ENCODE data around the gene COX6B1.
A peak's percentile ranks its signal among the peaks of the same experiment; 100 is the strongest.
"Not testable (repeated sequence)": the region's sequence is repeated elsewhere in the genome, so short reads cannot be mapped to it uniquely, and the experiment has no call there.

COX6B1 gene

GRCh38 chr19:35665604-35666003 is 17.5 kb downstream of the COX6B1 start:
- no peak for ATAC-seq (ENCODE audit: low read depth)
- Mint-ChIP-seq H3K4me1 (peaks cover 2% of the 10 kb centered on the region), H3K36me3 (peaks cover 14% of the 10 kb centered on the region), H3K27me3 (peaks cover 5% of the 10 kb centered on the region), H3K4me3 (no peak overlapping the region), H3K9me3 (no peaks in the 10 kb centered on the region), H3K27ac (no peak overlapping the region)
- no peak for DNase-seq (ENCODE audit: low spot score in 2 of 2)

GRCh38 chr19:35666251-35666913 is 18.3 kb downstream of the COX6B1 start, which contains the start of gene UPK1A:
Gene UPK1A, plus strand, starts transcription at chr19:35666517. Its CDS starts 296 bp downstream, at chr19:35666813.
- ATAC-seq (ENCODE audit: low read depth) (no peak), DNase-seq (ENCODE audit: low spot score in 2 of 2) (no peak)
- no peak within 1 kb of the TSS for H3K4me3 Mint-ChIP-seq
- peaks cover 2% of the 10 kb centered on the region for H3K4me1 Mint-ChIP-seq
- no peaks in the 10 kb centered on the region for H3K9me3 Mint-ChIP-seq
- H3K27ac Mint-ChIP-seq: no peak within 1 kb of the TSS
- peaks cover 11% of the 10 kb centered on the region for H3K36me3 Mint-ChIP-seq
- peaks cover 6% of the 10 kb centered on the region for H3K27me3 Mint-ChIP-seq

- no peak for ATAC-seq (ENCODE audit: low read depth)
- H3K9me3 Mint-ChIP-seq: no peaks in the 10 kb centered on the region
Measured at GRCh38 chr19:35669566-35669965, 21.4 kb downstream of the COX6B1 start.

GRCh38 chr19:35669974-35670373 is 21.9 kb downstream of the COX6B1 start:
- peaks cover 20% of the 10 kb centered on the region for H3K27me3 Mint-ChIP-seq
- peaks cover 7% of the 10 kb centered on the region for H3K4me1 Mint-ChIP-seq
- H3K9me3 Mint-ChIP-seq: no peaks in the 10 kb centered on the region
- H3K4me3 Mint-ChIP-seq: no peak overlapping the region
- DNase-seq (ENCODE audit: low spot score in 2 of 2): no peak
- H3K36me3 Mint-ChIP-seq: no peaks in the 10 kb centered on the region
- no peak for ATAC-seq (ENCODE audit: low read depth)
- no peak overlapping the region for H3K27ac Mint-ChIP-seq

More at GRCh38 chr19:35669566-35669965, 21.4 kb downstream of the COX6B1 start:
- no peak for DNase-seq (ENCODE audit: low spot score in 2 of 2)
- Mint-ChIP-seq H3K27me3 (peaks cover 19% of the 10 kb centered on the region), H3K4me3 (no peak overlapping the region), H3K27ac (no peak overlapping the region), H3K36me3 (no peaks in the 10 kb centered on the region), H3K4me1 (peaks cover 7% of the 10 kb centered on the region)

- Mint-ChIP-seq H3K36me3 (no peaks in the 10 kb centered on the region), H3K4me1 (peaks cover 7% of the 10 kb centered on the region), H3K27me3 (peaks cover 20% of the 10 kb centered on the region), H3K9me3 (no peaks in the 10 kb centered on the region), H3K4me3 (no peak overlapping the region), H3K27ac (no peak overlapping the region)
- DNase-seq (ENCODE audit: low spot score in 2 of 2) (no peak), ATAC-seq (ENCODE audit: low read depth) (no peak)
Measured at GRCh38 chr19:35670686-35671085, 22.6 kb downstream of the COX6B1 start.

- H3K27me3 Mint-ChIP-seq: peaks cover 26% of the 10 kb centered on the region
- no peak for DNase-seq (ENCODE audit: low spot score in 2 of 2)
- no peaks in the 10 kb centered on the region for H3K36me3 Mint-ChIP-seq
Measured at GRCh38 chr19:35671818-35672217, 23.7 kb downstream of the COX6B1 start.

GRCh38 chr19:35673121-35673804 is 25.1 kb downstream of the COX6B1 start:
- DNase-seq (ENCODE audit: low spot score in 2 of 2) (no peak), ATAC-seq (ENCODE audit: low read depth) (peak; percentile 75)
- peaks cover 7% of the 10 kb centered on the region for H3K4me1 Mint-ChIP-seq
- H3K9me3 Mint-ChIP-seq: no peaks in the 10 kb centered on the region
- H3K27me3 Mint-ChIP-seq: peaks cover 31% of the 10 kb centered on the region
- H3K4me3 Mint-ChIP-seq: peak overlapping the region; percentile 74
- H3K27ac Mint-ChIP-seq: no peak overlapping the region
- H3K36me3 Mint-ChIP-seq: no peaks in the 10 kb centered on the region

More at GRCh38 chr19:35671818-35672217, 23.7 kb downstream of the COX6B1 start:
- H3K9me3 Mint-ChIP-seq: no peaks in the 10 kb centered on the region
- H3K4me3 Mint-ChIP-seq: no peak overlapping the region
- peaks cover 7% of the 10 kb centered on the region for H3K4me1 Mint-ChIP-seq
- no peak for ATAC-seq (ENCODE audit: low read depth)
- H3K27ac Mint-ChIP-seq: no peak overlapping the region

- no peak overlapping the region for H3K4me3 Mint-ChIP-seq
- no peaks in the 10 kb centered on the region for H3K9me3 Mint-ChIP-seq
- H3K4me1 Mint-ChIP-seq: peaks cover 7% of the 10 kb centered on the region
- ATAC-seq (ENCODE audit: low read depth) (no peak), DNase-seq (ENCODE audit: low spot score in 2 of 2) (no peak)
- H3K27me3 Mint-ChIP-seq: peaks cover 25% of the 10 kb centered on the region
- no peak overlapping the region for H3K27ac Mint-ChIP-seq
- H3K36me3 Mint-ChIP-seq: no peaks in the 10 kb centered on the region
Measured at GRCh38 chr19:35675589-35676140, 27.5 kb downstream of the COX6B1 start.

GRCh38 chr19:35689836-35690235 is 41.7 kb downstream of the COX6B1 start:
- Mint-ChIP-seq H3K9me3 (no peaks in the 10 kb centered on the region), H3K27ac (no peak overlapping the region)

GRCh38 chr19:35691106-35691505 is 43.0 kb downstream of the COX6B1 start:
- not testable (repeated sequence) for DNase-seq (ENCODE audit: low spot score in 2 of 2); ATAC-seq (ENCODE audit: low read depth); H3K27me3 Mint-ChIP-seq; H3K4me1 Mint-ChIP-seq; H3K27ac Mint-ChIP-seq; H3K9me3 Mint-ChIP-seq; H3K36me3 Mint-ChIP-seq; H3K4me3 Mint-ChIP-seq

More at GRCh38 chr19:35689836-35690235, 41.7 kb downstream of the COX6B1 start:
- peaks cover 3% of the 10 kb centered on the region for H3K4me1 Mint-ChIP-seq
- DNase-seq (ENCODE audit: low spot score in 2 of 2) (no peak), ATAC-seq (ENCODE audit: low read depth) (no peak)
- no peaks in the 10 kb centered on the region for H3K36me3 Mint-ChIP-seq
- H3K4me3 Mint-ChIP-seq: no peak overlapping the region
- no peaks in the 10 kb centered on the region for H3K27me3 Mint-ChIP-seq

- Mint-ChIP-seq H3K27me3 (no peaks in the 10 kb centered on the region), H3K36me3 (no peaks in the 10 kb centered on the region), H3K9me3 (no peaks in the 10 kb centered on the region), H3K4me3 (no peak overlapping the region), H3K27ac (no peak overlapping the region), H3K4me1 (peaks cover 3% of the 10 kb centered on the region)
- no peak for ATAC-seq (ENCODE audit: low read depth)
- no peak for DNase-seq (ENCODE audit: low spot score in 2 of 2)
Measured at GRCh38 chr19:35692010-35692409, 43.9 kb downstream of the COX6B1 start.

- Mint-ChIP-seq H3K27ac (no peak overlapping the region), H3K4me1 (peaks cover 3% of the 10 kb centered on the region), H3K36me3 (no peaks in the 10 kb centered on the region), H3K27me3 (no peaks in the 10 kb centered on the region), H3K4me3 (no peak overlapping the region), H3K9me3 (no peaks in the 10 kb centered on the region)
- ATAC-seq (ENCODE audit: low read depth) (peak; percentile 1), DNase-seq (ENCODE audit: low spot score in 2 of 2) (no peak)
Measured at GRCh38 chr19:35693422-35693821, 45.3 kb downstream of the COX6B1 start.

GRCh38 chr19:35693835-35694599 is 45.9 kb downstream of the COX6B1 start:
- H3K4me3 Mint-ChIP-seq: no peak overlapping the region
- H3K27me3 Mint-ChIP-seq: no peaks in the 10 kb centered on the region
- H3K9me3 Mint-ChIP-seq: no peaks in the 10 kb centered on the region
- no peaks in the 10 kb centered on the region for H3K36me3 Mint-ChIP-seq
- peaks cover 3% of the 10 kb centered on the region for H3K4me1 Mint-ChIP-seq
- H3K27ac Mint-ChIP-seq: no peak overlapping the region
- DNase-seq (ENCODE audit: low spot score in 2 of 2): peak; percentile 91 to 94
- ATAC-seq (ENCODE audit: low read depth): peak; percentile 99

- no peaks in the 10 kb centered on the region for H3K9me3 Mint-ChIP-seq
- H3K4me3 Mint-ChIP-seq: no peak overlapping the region
- no peaks in the 10 kb centered on the region for H3K27me3 Mint-ChIP-seq
- no peak overlapping the region for H3K27ac Mint-ChIP-seq
- H3K4me1 Mint-ChIP-seq: peaks cover 3% of the 10 kb centered on the region
- no peak for ATAC-seq (ENCODE audit: low read depth)
- no peak for DNase-seq (ENCODE audit: low spot score in 2 of 2)
- no peaks in the 10 kb centered on the region for H3K36me3 Mint-ChIP-seq
Measured at GRCh38 chr19:35695895-35696422, 47.8 kb downstream of the COX6B1 start.

All from memory B cell (primary cell).